Spleen (tissue), 11 donors: ENCODE data around the gene MYL12A. TPM values are rescaled to one million over a fixed set of nuclear protein-coding genes. Genes with fewer than 3 reads are reported as not detected.

Source experiments
- DNase-seq: peaks from one replicate; pipeline ENCODE4 v3.0.0-alpha.2; 2020
- H3K27ac ChIP-seq, 8 donors: fragments of 200-600 bp; sonication (generic) in 7 of 8; 1 replicate in 4 of 8; 2 replicates in 4 of 8; pipeline versions ENCODE4 v1.5.0 to v1.8.0; 2016 to 2021; ENCODE audit warnings: inconsistent platforms in 4 of 8, mild to moderate bottlenecking in 4 of 8, moderate library complexity in 1 of 8
- H3K27me3 ChIP-seq, 7 donors: fragments of 200-600 bp; sonication (generic) in 6 of 7; replicated peaks in 1 of 7; 1 replicate in 4 of 7; 2 replicates in 3 of 7; pipeline versions ENCODE4 v1.5.0 to v1.8.0; 2016 to 2021; ENCODE audit warnings: inconsistent platforms in 3 of 7, mild to moderate bottlenecking in 1 of 7
- H3K36me3 ChIP-seq, 6 donors: fragments of 200-600 bp; sonication (generic) in 5 of 6; 1 replicate in 4 of 6; 2 replicates in 2 of 6; pipeline versions ENCODE4 v1.5.0 to v1.8.0; 2016 to 2021; ENCODE audit warnings: inconsistent platforms in 2 of 6
- H3K4me1 ChIP-seq, 6 donors: fragments of 200-600 bp; sonication (generic) in 5 of 6; 1 replicate in 3 of 6; 2 replicates in 3 of 6; pipeline versions ENCODE4 v1.5.0 to v1.8.0; 2016 to 2021; ENCODE audit warnings: inconsistent platforms in 3 of 6
- H3K4me3 ChIP-seq, 8 donors: fragments of 200-600 bp; sonication (generic) in 7 of 8; 1 replicate in 4 of 8; 2 replicates in 4 of 8; pipeline versions ENCODE4 v1.5.0 to v1.8.0; 2016 to 2021; ENCODE audit warnings: inconsistent platforms in 4 of 8, mild to moderate bottlenecking in 4 of 8, moderate library complexity in 2 of 8
- H3K9me3 ChIP-seq, 8 donors: fragments of 200-600 bp; sonication (generic) in 7 of 8; 1 replicate in 4 of 8; 2 replicates in 4 of 8; pipeline versions ENCODE4 v1.5.0 to v1.8.0; 2016 to 2021; ENCODE audit warnings: inconsistent platforms in 4 of 8
- CTCF ChIP-seq, 11 experiments: fragments of 200-600 bp in 7 of 11; fragments of 450-650 bp in 4 of 11; sonication (generic) in 4 of 11; IDR thresholded peaks in 8 of 11; conservative IDR thresholded peaks in 3 of 11; 1 replicate in 7 of 11; 2 replicates in 4 of 11; pipeline versions ENCODE4 v1.4.0 to v1.8.0; 2016 to 2021; ENCODE audit warnings: antibody characterized with exemption in 11 of 11, inconsistent platforms in 4 of 11, mild to moderate bottlenecking in 1 of 11
- POLR2A ChIP-seq, 3 donors: fragments of 450-650 bp; IDR thresholded peaks; one replicate each; pipeline ENCODE4 v1.5.1; 2017; ENCODE audit warnings: antibody characterized with exemption in 3 of 3, mild to moderate bottlenecking in 1 of 3
- POLR2AphosphoS5 ChIP-seq, 3 donors: sonication (generic); formaldehyde crosslinking; IDR thresholded peaks; one replicate each; pipeline ENCODE4 v1.5.1; 2017; ENCODE audit warnings: antibody characterized with exemption in 3 of 3
- WGBS, 5 donors: extraction: QIAGEN DNeasy Blood & Tissue Kit in 3 of 5; methylation state at CpG; one replicate each; pipeline versions ENCODE4 v1.1.5 to v1.1.7; 2013 to 2018; 5-methylcytosine and 5-hydroxymethylcytosine counted together
- intact Hi-C: fragments of 100-400 bp; cut with DNase I; formaldehyde crosslinking; loops from one replicate; pipeline ENCODE4 v1.15.0; 2023; ENCODE audit warnings: low total_unique reads
- polyA plus RNA-seq, 3 donors: library from polyadenylated mRNA; stranded (reverse); fragments of 200-250 nt; gene quantifications; one replicate each; pipeline ENCODE4 v1.2.1, GENCODE V29; 2013
- total RNA-seq, 7 donors: library from RNA; depleted of rRNA in 3 of 7; stranded (reverse); fragments of >200 nt in 3 of 7; fragmentation: NEBNext Ultra II Directional in 4 of 7; extraction: Animal tissue kit (Norgen Biotek cat#: 25700) in 4 of 7; gene quantifications; one replicate each; pipeline versions ENCODE4 v1.1.0 to v1.2.1, GENCODE V29; 2016 to 2021
- donor health status: healthy with polysubstance abuse.
- donor health status: DM: no; HTN: no; CAD: no; lungs with moderate emphysema.
- donor health status: DM: no; HTN: no; CAD: no.
- donor health status: Bipolar disorder and iron deficiency.
- donor health status: healthy.
- donor health status: DM: no; HTN: no; CAD: no.
- donor health status: DM: yes; HTN: yes; CAD: no.

The MYL12A gene
- total and polyA plus RNA-seq, 10 donors, result 422 to 675 (median 586) TPM

DNA sequence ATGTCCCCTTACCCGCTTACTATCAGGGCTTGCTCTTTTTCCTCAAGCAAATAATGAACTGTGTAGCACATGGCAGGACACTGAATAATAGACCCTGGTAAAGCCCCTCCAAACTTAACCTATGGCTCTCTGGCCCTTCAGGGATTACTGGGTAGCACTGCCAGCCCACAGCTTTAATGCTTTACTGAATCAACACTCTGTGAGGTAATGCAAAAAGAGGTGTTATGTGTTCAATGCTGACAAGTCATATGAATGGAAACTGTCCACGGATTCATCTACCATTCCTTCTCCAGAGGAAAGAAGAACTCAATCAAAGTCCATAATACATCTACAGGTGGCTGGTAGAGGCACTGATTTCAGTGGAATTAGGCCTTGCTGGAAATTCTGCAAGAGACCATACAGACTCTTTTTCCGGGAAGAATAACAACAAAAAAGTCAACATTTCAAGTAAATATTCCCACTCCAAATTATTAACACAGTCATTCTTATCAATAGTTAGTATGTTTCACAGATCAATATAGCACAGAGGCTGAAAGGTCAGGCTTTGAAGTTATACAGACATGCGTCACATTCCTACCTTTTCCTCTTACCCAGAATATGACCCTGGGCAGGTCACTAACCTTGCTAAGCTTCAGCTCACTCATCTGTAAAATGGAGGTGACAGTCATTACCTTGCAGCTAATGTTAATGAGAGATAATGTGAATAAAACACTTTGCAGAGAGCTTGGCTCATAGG lies 14.0 kb upstream of the MYL12A start:
- 89 to 98% (median 94%) methylated on average over 4 of the region's 4 CpGs for WGBS, 5 donors
- no peaks in the 10 kb centered on the region for H3K36me3 ChIP-seq
- peaks cover 0 to 10% (median 0%) of the 10 kb centered on the region in 6 donors for H3K4me1 ChIP-seq
- no peak for DNase-seq
- H3K27me3 ChIP-seq, result no peaks in the 10 kb centered on the region
- no peak overlapping the region for H3K27ac ChIP-seq
- no peak overlapping the region for H3K4me3 ChIP-seq
- no peak for TF ChIP-seq CTCF (IDR thresholded peaks at IDR 0.05 in 8 of 11, conservative IDR thresholded peaks at IDR 0.05 in 3 of 11)
- intact Hi-C loops, result loop anchor here (10.0 kb wide), 1 partner anchor 59 kb away; no protein-coding TSS in a partner anchor
- no peaks in the 10 kb centered on the region for H3K9me3 ChIP-seq

- intact Hi-C loops, result loop anchor here (10.0 kb wide), 1 partner anchor 60 kb away; no protein-coding TSS in a partner anchor
- WGBS, 5 donors, result 52 to 72% (median 57%) methylated on average over 5 of the region's 5 CpGs
- H3K27me3 ChIP-seq, result no peaks in the 10 kb centered on the region
- DNase-seq, result no peak
- H3K4me3 ChIP-seq, result no peak overlapping the region
- no peak overlapping the region for H3K27ac ChIP-seq
- H3K4me1 ChIP-seq, result peaks cover 0 to 10% (median 0%) of the 10 kb centered on the region in 6 donors
- H3K9me3 ChIP-seq, result no peaks in the 10 kb centered on the region
- TF ChIP-seq POLR2A (IDR thresholded peaks at IDR 0.05) (no peak), CTCF (IDR thresholded peaks at IDR 0.05 in 8 of 11, conservative IDR thresholded peaks at IDR 0.05 in 3 of 11) (no peak), POLR2AphosphoS5 (IDR thresholded peaks at IDR 0.05) (no peak)
- H3K36me3 ChIP-seq, result no peaks in the 10 kb centered on the region
These were observed 13.1 kb upstream of the MYL12A start for GRCh38 chr18:3234457-3234856.

DNA sequence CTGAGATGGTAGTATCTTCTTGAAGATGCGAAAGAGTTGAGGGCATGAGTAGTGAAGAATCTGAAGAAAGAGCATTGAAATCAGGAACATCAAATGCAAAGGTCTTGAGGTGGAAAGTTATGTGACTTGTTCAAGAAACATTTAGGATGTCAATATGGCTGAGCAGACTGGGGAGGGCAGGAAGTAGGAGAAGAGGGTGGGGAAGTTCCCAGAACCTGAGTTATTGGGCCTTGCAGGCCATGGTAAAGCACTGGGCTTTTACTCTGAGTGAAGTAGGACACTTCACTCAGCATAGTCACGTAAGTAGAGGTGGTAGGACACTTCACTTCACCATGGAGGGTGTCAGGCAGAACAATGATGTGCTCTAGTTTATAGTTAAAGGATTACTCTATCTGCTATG lies 11.8 kb upstream of the MYL12A start:
- TF ChIP-seq CTCF (IDR thresholded peaks at IDR 0.05 in 8 of 11, conservative IDR thresholded peaks at IDR 0.05 in 3 of 11) (no peak), POLR2A (IDR thresholded peaks at IDR 0.05) (no peak), POLR2AphosphoS5 (IDR thresholded peaks at IDR 0.05) (no peak)
- Histone ChIP-seq H3K4me1 (peaks cover 0 to 10% (median 0%) of the 10 kb centered on the region in 6 donors), H3K9me3 (peaks cover 0 to 4% (median 0%) of the 10 kb centered on the region in 8 donors), H3K4me3 (no peak overlapping the region), H3K27me3 (no peaks in the 10 kb centered on the region), H3K36me3 (no peaks in the 10 kb centered on the region), H3K27ac (no peak overlapping the region)
- no peak for DNase-seq
- intact Hi-C loops, result loop anchor here (10.0 kb wide), 1 partner anchor 61 kb away; no protein-coding TSS in a partner anchor
- 88 to 95% (median 93%) methylated on average over 2 of the region's 2 CpGs for WGBS, 5 donors

DNA sequence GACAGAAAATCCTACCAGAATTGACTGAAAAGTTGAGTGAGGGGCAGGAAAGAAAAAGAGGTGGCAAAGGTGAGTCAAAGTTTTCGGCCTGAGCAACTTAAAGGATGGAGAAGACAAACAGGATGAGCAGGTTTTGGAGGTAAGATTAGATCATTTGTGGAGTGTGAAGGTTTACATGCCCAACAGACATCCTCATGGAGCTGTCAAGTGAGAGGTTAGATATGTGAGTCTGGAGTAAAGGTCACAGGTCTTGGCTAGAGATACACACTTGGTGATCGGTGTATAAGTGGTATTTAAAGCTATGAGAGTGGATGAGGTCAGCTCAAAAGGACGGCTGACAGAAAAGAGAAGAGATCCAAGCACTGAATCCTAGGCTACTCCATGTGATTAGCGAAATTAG lies 11.1 kb upstream of the MYL12A start:
- Histone ChIP-seq H3K4me1 (peaks cover 0 to 10% (median 0%) of the 10 kb centered on the region in 6 donors), H3K36me3 (peaks cover 0 to 6% (median 0%) of the 10 kb centered on the region in 6 donors), H3K9me3 (peaks cover 0 to 10% (median 6%) of the 10 kb centered on the region in 8 donors), H3K27ac (no peak overlapping the region), H3K27me3 (no peaks in the 10 kb centered on the region), H3K4me3 (no peak overlapping the region)
- intact Hi-C loops, result loop anchor here (10.0 kb wide), 1 partner anchor 62 kb away; no protein-coding TSS in a partner anchor
- no peak for DNase-seq
- 84 to 92% (median 90%) methylated on average over 4 of the region's 4 CpGs for WGBS, 5 donors
- TF ChIP-seq POLR2AphosphoS5 (IDR thresholded peaks at IDR 0.05) (no peak), POLR2A (IDR thresholded peaks at IDR 0.05) (no peak), CTCF (IDR thresholded peaks at IDR 0.05 in 8 of 11, conservative IDR thresholded peaks at IDR 0.05 in 3 of 11) (no peak)
